ENCODE results near the gene RPUSD3. TPM values are rescaled to one million over a fixed set of nuclear protein-coding genes. Genes with fewer than 3 reads are reported as not detected.

RPUSD3 gene
- total and polyA plus RNA-seq, 9 of the 15 experiments (the other 6 are each of a cell fraction or from before 2014, with no cell fraction given): 13.8 to 99.0 (median 59.3) TPM

DNA sequence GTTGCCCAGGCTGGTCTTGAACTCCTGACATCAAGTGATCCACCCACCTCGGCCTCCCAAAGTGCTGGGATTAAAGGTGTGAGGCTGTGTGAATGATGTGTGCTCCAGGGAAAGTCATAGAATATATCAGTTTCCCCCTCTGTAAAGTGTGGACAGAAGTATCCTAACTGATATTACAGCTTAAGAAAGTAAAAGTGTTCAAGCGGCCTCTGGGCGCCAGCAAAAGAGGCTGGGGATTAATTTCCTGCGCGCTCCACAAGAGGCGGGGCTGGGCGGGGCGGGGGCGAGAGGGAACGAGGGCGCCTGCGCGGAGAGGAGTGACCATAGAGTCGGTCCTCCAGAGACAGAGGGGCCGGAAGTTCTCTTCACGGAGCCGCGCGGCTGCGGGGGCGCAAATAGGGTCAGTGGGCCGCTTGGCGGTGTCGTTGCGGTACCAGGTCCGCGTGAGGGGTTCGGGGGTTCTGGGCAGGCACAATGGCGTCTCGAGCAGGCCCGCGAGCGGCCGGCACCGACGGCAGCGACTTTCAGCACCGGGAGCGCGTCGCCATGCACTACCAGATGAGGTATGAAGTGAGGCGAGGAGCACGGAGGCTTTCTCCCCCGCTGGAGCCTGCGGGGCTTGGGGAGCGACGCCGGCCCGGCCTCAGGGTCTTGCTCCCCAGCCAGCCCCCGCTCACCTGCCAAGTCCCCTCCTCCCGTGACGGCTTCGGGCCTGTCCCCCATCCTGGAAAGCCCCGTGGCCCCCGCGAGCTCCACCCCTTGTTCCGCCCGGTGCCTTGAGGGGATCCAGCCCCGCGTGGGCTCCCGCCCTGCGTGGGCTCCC, 46.7 kb upstream of the RPUSD3 start, which contains the start of gene JAGN1 (continued):
- TF ChIP-seq, protein P1, sequence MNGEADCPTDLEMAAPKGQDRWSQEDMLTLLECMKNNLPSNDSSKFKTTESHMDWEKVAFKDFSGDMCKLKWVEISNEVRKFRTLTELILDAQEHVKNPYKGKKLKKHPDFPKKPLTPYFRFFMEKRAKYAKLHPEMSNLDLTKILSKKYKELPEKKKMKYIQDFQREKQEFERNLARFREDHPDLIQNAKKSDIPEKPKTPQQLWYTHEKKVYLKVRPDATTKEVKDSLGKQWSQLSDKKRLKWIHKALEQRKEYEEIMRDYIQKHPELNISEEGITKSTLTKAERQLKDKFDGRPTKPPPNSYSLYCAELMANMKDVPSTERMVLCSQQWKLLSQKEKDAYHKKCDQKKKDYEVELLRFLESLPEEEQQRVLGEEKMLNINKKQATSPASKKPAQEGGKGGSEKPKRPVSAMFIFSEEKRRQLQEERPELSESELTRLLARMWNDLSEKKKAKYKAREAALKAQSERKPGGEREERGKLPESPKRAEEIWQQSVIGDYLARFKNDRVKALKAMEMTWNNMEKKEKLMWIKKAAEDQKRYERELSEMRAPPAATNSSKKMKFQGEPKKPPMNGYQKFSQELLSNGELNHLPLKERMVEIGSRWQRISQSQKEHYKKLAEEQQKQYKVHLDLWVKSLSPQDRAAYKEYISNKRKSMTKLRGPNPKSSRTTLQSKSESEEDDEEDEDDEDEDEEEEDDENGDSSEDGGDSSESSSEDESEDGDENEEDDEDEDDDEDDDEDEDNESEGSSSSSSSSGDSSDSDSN (IDR thresholded peaks at IDR 0.05; ENCODE audit: borderline replicate concordance in 1 of 2, low read depth in 2 of 2, low read length in 2 of 2): 0 out of 4 replicates have a peak, but pooled peaks of 1 of the 2 experiments have one; percentile 45
- no peak for TF ChIP-seq SLC30A9 (CRISPR knock-in tag; IDR thresholded peaks at IDR 0.05)
- TF ChIP-seq HIVEP1 (CRISPR knock-in tag; IDR thresholded peaks at IDR 0.05): 0 out of 2 replicates have a peak, but pooled peaks have one; percentile 49
- TF ChIP-seq ZNF780A (CRISPR knock-in tag; IDR thresholded peaks at IDR 0.05): no peak
- no peak; the same call in 1 of the 2 replicates for TF ChIP-seq SMAD3 (CRISPR knock-in tag; conservative IDR thresholded peaks at IDR 0.05)
- no peak for TF ChIP-seq ZNF324 (CRISPR knock-in tag; IDR thresholded peaks at IDR 0.05)
- TF ChIP-seq MBD2 (IDR thresholded peaks at IDR 0.05; ENCODE audit: borderline replicate concordance, low read depth): peak; percentile 91
- TF ChIP-seq BMI1 (IDR thresholded peaks at IDR 0.05; ENCODE audit: low read length): no peak
- peak; percentile 93 for TF ChIP-seq CXXC5 (CRISPR knock-in tag; IDR thresholded peaks at IDR 0.05)
- TF ChIP-seq, protein P2, sequence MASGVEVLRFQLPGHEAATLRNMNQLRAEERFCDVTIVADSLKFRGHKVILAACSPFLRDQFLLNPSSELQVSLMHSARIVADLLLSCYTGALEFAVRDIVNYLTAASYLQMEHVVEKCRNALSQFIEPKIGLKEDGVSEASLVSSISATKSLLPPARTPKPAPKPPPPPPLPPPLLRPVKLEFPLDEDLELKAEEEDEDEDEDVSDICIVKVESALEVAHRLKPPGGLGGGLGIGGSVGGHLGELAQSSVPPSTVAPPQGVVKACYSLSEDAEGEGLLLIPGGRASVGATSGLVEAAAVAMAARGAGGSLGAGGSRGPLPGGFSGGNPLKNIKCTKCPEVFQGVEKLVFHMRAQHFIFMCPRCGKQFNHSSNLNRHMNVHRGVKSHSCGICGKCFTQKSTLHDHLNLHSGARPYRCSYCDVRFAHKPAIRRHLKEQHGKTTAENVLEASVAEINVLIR (CRISPR knock-in tag; IDR thresholded peaks at IDR 0.05): 0 out of 2 replicates have a peak, but pooled peaks have one; percentile 3
- TF ChIP-seq, protein P3, sequence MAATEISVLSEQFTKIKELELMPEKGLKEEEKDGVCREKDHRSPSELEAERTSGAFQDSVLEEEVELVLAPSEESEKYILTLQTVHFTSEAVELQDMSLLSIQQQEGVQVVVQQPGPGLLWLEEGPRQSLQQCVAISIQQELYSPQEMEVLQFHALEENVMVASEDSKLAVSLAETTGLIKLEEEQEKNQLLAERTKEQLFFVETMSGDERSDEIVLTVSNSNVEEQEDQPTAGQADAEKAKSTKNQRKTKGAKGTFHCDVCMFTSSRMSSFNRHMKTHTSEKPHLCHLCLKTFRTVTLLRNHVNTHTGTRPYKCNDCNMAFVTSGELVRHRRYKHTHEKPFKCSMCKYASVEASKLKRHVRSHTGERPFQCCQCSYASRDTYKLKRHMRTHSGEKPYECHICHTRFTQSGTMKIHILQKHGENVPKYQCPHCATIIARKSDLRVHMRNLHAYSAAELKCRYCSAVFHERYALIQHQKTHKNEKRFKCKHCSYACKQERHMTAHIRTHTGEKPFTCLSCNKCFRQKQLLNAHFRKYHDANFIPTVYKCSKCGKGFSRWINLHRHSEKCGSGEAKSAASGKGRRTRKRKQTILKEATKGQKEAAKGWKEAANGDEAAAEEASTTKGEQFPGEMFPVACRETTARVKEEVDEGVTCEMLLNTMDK (IDR thresholded peaks at IDR 0.05; ENCODE audit: borderline replicate concordance, insufficient read depth, low read depth, low read length, poor library complexity, severe bottlenecking): no peak
- TF ChIP-seq SREBF2 (CRISPR knock-in tag; IDR thresholded peaks at IDR 0.05): 0 out of 2 replicates have a peak, but pooled peaks have one; percentile 21
- no peak for TF ChIP-seq MAFG (tag; conservative IDR thresholded peaks at IDR 0.05)
- TF ChIP-seq KLF1 (tag; IDR thresholded peaks at IDR 0.05): peak; percentile 82
- TF ChIP-seq, protein P4, sequence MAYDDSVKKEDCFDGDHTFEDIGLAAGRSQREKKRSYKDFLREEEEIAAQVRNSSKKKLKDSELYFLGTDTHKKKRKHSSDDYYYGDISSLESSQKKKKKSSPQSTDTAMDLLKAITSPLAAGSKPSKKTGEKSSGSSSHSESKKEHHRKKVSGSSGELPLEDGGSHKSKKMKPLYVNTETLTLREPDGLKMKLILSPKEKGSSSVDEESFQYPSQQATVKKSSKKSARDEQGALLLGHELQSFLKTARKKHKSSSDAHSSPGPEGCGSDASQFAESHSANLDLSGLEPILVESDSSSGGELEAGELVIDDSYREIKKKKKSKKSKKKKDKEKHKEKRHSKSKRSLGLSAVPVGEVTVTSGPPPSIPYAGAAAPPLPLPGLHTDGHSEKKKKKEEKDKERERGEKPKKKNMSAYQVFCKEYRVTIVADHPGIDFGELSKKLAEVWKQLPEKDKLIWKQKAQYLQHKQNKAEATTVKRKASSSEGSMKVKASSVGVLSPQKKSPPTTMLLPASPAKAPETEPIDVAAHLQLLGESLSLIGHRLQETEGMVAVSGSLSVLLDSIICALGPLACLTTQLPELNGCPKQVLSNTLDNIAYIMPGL (CRISPR knock-in tag; IDR thresholded peaks at IDR 0.05): peak; percentile 87; the same call in 1 of the 2 replicates

Data from K562 (cell line).